GM23338 (cell line): ENCODE results near the gene GDA.

Experiments
- CTCF ChIP-seq, 2 experiments: fragments of 200-600 bp in 1 of 2; sonication (generic) in 1 of 2; conservative IDR thresholded peaks; 2 replicates each; pipeline versions ENCODE4 v1.5.1 to v1.6.1; 2016 to 2017; ENCODE audit warnings: antibody characterized with exemption in 2 of 2, low read depth in 2 of 2, mild to moderate bottlenecking in 2 of 2, moderate library complexity in 1 of 2
- ETS1 ChIP-seq: IDR thresholded peaks from 2 replicates; pipeline ENCODE4 v1.6.1; 2016; ENCODE audit warnings: antibody characterized with exemption
- EZH2 ChIP-seq: fragments of 200-600 bp; sonication (generic); IDR thresholded peaks from one replicate; pipeline ENCODE4 v1.8.0; 2017; ENCODE audit warnings: antibody characterized with exemption, mild to moderate bottlenecking, low read depth; ENCODE audit not compliant: unreplicated experiment
- EZH2phosphoT487 ChIP-seq: fragments of 200-600 bp; sonication (generic); IDR thresholded peaks from one replicate; pipeline ENCODE4 v1.8.1; 2018; ENCODE audit warnings: antibody characterized with exemption; ENCODE audit not compliant: unreplicated experiment
- JUNB ChIP-seq: IDR thresholded peaks from one replicate; pipeline ENCODE4 v1.6.1; 2016; ENCODE audit warnings: antibody characterized with exemption; ENCODE audit not compliant: unreplicated experiment
- POLR2AphosphoS5 ChIP-seq: IDR thresholded peaks from 2 replicates; pipeline ENCODE4 v1.6.1; 2016; ENCODE audit warnings: antibody characterized with exemption, low read depth

DNA sequence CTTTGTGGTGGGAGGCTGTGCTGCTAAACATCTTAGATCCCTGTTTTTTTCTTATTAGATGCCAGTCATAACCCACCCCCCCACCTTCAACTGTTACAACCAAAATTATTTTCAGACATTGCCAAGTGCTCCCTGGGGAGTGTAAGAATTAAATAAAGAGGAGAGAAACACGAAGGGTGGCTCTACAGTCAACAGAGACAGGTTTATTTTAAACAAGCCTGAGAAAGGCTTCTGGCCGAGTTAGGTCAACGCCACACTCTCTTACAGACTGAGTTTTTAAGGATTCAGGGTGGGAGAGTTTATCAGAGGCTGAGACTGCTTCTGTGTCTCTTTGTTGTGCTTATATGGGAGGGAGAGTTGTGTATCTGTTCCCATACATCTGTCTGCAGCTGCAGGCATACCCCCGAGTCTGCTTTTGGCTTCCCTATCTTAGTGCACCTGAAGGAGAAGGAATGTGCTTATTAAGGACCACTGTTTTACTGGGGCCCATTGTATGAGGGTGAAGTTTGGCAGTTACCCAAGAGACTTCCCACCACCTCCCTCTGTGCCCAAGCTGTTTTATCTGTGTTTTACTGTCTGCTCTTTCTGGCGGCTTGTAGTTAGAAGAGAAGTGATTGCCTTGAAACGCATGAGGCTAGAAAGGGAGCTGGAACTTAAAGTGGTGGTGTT, 11.4 kb upstream of the GDA start:
- TF ChIP-seq CTCF (conservative IDR thresholded peaks at IDR 0.05; ENCODE audit: low read depth in 2 of 2) (no peak), POLR2AphosphoS5 (no peak), JUNB (no peak), EZH2 (no peak), EZH2phosphoT487 (no peak), ETS1 (no peak)
